22Rv1 (cell line): ENCODE measurements around the gene E2F8.

ENCODE experiments used
- ZFX ChIP-seq: fragments of 450-650 bp; IDR thresholded peaks from 2 replicates; pipeline ENCODE4 v1.6.1; 2017; ENCODE audit warnings: antibody characterized with exemption, borderline replicate concordance
- TF ChIP-seq, protein P1 (sequence below): fragments of 450-650 bp; IDR thresholded peaks from 2 replicates; pipeline ENCODE4 v1.5.1; 2017; ENCODE audit warnings: mild to moderate bottlenecking

DNA sequence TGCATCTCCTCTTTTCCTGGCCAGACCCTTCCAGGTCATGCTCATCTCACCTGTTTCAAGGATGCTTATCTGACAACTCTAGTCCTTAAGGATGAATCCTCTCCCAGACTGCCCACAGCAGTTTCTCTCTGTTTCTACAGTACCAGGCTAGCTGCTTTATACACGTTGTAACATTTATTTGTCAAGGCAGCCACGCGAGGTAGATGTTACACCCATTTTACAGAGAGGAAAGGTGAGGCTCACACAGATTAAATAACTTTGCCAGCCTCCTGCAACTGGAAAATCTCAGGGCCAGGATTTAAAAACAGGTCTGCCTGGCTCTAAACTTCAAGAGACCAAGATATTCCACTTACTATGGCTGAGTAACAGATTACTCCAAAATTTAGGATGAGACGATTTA is 45.7 kb upstream of the E2F8 start:
- TF ChIP-seq, protein P1, sequence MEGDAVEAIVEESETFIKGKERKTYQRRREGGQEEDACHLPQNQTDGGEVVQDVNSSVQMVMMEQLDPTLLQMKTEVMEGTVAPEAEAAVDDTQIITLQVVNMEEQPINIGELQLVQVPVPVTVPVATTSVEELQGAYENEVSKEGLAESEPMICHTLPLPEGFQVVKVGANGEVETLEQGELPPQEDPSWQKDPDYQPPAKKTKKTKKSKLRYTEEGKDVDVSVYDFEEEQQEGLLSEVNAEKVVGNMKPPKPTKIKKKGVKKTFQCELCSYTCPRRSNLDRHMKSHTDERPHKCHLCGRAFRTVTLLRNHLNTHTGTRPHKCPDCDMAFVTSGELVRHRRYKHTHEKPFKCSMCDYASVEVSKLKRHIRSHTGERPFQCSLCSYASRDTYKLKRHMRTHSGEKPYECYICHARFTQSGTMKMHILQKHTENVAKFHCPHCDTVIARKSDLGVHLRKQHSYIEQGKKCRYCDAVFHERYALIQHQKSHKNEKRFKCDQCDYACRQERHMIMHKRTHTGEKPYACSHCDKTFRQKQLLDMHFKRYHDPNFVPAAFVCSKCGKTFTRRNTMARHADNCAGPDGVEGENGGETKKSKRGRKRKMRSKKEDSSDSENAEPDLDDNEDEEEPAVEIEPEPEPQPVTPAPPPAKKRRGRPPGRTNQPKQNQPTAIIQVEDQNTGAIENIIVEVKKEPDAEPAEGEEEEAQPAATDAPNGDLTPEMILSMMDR, result no peak
- TF ChIP-seq ZFX, result no peak
